Measurements from ENCODE around the gene ZNF407. TPM values are rescaled to one million over a fixed set of nuclear protein-coding genes. Genes with fewer than 3 reads are reported as not detected.

The ZNF407 gene
- total and polyA plus RNA-seq, 9 donors: 5.3 to 22.3 (median 18.7) TPM

- Histone ChIP-seq H3K4me1 (ENCODE audit: insufficient read depth) (no peaks in the 10 kb centered on the region), H3K9me3 (no peaks in the 10 kb centered on the region), H3K4me3 (no peak overlapping the region), H3K27me3 (no peaks in the 10 kb centered on the region), H3K36me3 (no peaks in the 10 kb centered on the region), H3K27ac (no peak overlapping the region)
- no peak for TF ChIP-seq CTCF (IDR thresholded peaks at IDR 0.05)
- TF ChIP-seq POLR2A (IDR thresholded peaks at IDR 0.05): no peak
- TF ChIP-seq EP300 (IDR thresholded peaks at IDR 0.05): no peak
- no peak for DNase-seq
- intact Hi-C loops (cut with DNase I): no loop called here
Observed at GRCh38 chr18:74708169-74708568, 110.5 kb downstream of the ZNF407 start.

GRCh38 chr18:74709452-74709851 is 111.8 kb downstream of the ZNF407 start:
- no peak overlapping the region for H3K27ac ChIP-seq
- no peak for DNase-seq
- H3K27me3 ChIP-seq: no peaks in the 10 kb centered on the region
- no peak overlapping the region for H3K4me3 ChIP-seq
- WGBS, 3 donors: 95 to 98% (median 98%) methylated on average over 3 of the region's 3 CpGs
- no peak for TF ChIP-seq CTCF (IDR thresholded peaks at IDR 0.05)
- no peak for TF ChIP-seq POLR2A (IDR thresholded peaks at IDR 0.05)
- TF ChIP-seq EP300 (IDR thresholded peaks at IDR 0.05): no peak
- H3K4me1 ChIP-seq (ENCODE audit: insufficient read depth): no peaks in the 10 kb centered on the region
- intact Hi-C loops (cut with DNase I): no loop called here
- no peaks in the 10 kb centered on the region for H3K9me3 ChIP-seq
- no peaks in the 10 kb centered on the region for H3K36me3 ChIP-seq

- intact Hi-C loops (cut with DNase I): no loop called here
- H3K9me3 ChIP-seq: no peaks in the 10 kb centered on the region
- no peaks in the 10 kb centered on the region for H3K36me3 ChIP-seq
- H3K4me1 ChIP-seq (ENCODE audit: insufficient read depth): no peaks in the 10 kb centered on the region
- TF ChIP-seq EP300 (IDR thresholded peaks at IDR 0.05) (no peak), CTCF (IDR thresholded peaks at IDR 0.05) (no peak), POLR2A (IDR thresholded peaks at IDR 0.05) (no peak)
- no peaks in the 10 kb centered on the region for H3K27me3 ChIP-seq
- 97 to 100% (median 98%) methylated on average over 1 of the region's 1 CpG for WGBS, 3 donors
- H3K4me3 ChIP-seq: no peak overlapping the region
- no peak overlapping the region for H3K27ac ChIP-seq
- DNase-seq: no peak
Observed at GRCh38 chr18:74714120-74714519, 116.5 kb downstream of the ZNF407 start.

- DNase-seq: no peak
- no peaks in the 10 kb centered on the region for H3K4me1 ChIP-seq (ENCODE audit: insufficient read depth)
- H3K9me3 ChIP-seq: no peaks in the 10 kb centered on the region
- H3K4me3 ChIP-seq: no peak overlapping the region
- no peaks in the 10 kb centered on the region for H3K36me3 ChIP-seq
- H3K27ac ChIP-seq: no peak overlapping the region
- no peaks in the 10 kb centered on the region for H3K27me3 ChIP-seq
- TF ChIP-seq CTCF (IDR thresholded peaks at IDR 0.05) (no peak), POLR2A (IDR thresholded peaks at IDR 0.05) (no peak), EP300 (IDR thresholded peaks at IDR 0.05) (no peak)
- intact Hi-C loops (cut with DNase I): no loop called here
- WGBS, 3 donors: 83 to 90% (median 90%) methylated on average over 6 of the region's 6 CpGs
Observed at GRCh38 chr18:74714791-74715190, 117.1 kb downstream of the ZNF407 start.

- Histone ChIP-seq H3K36me3 (no peaks in the 10 kb centered on the region), H3K9me3 (no peaks in the 10 kb centered on the region), H3K27me3 (no peaks in the 10 kb centered on the region), H3K4me1 (ENCODE audit: insufficient read depth) (no peaks in the 10 kb centered on the region), H3K4me3 (no peak overlapping the region), H3K27ac (no peak overlapping the region)
- no peak for DNase-seq
- 94 to 99% (median 96%) methylated on average over 7 of the region's 7 CpGs for WGBS, 3 donors
- intact Hi-C loops (cut with DNase I): no loop called here
- TF ChIP-seq POLR2A (IDR thresholded peaks at IDR 0.05): no peak
- no peak for TF ChIP-seq EP300 (IDR thresholded peaks at IDR 0.05)
- TF ChIP-seq CTCF (IDR thresholded peaks at IDR 0.05): no peak
Observed at GRCh38 chr18:74715306-74715705, 117.6 kb downstream of the ZNF407 start.
